MM.1S (cell line): Measurements from ENCODE around the gene RICTOR.
A peak's percentile ranks its signal among the peaks of the same experiment; 100 is the strongest.

Experiments
- DNase-seq: peaks from one replicate; pipeline ENCODE4 v3.0.0-alpha.2; 2015
- H2AFZ ChIP-seq: fragments of 300-600 bp; sonication (generic); 2 replicates; pipeline ENCODE4 v1.6.0; 2016; ENCODE audit warnings: antibody characterized with exemption, low read length
- H3F3A ChIP-seq: fragments of 300-600 bp; sonication (generic); 2 replicates; pipeline ENCODE4 v1.6.1; 2016; ENCODE audit warnings: mild to moderate bottlenecking, antibody characterized with exemption, low read length, moderate library complexity, mixed read lengths; ENCODE audit not compliant: insufficient read depth
- H3K27ac ChIP-seq: fragments of 300-600 bp; sonication (generic); 2 replicates; pipeline ENCODE4 v1.5.1; 2016; ENCODE audit warnings: mild to moderate bottlenecking, low read length
- H3K27me3 ChIP-seq: fragments of 300-600 bp; sonication (generic); replicated peaks from 2 replicates; pipeline ENCODE4 v1.6.0; 2016; ENCODE audit warnings: low read length; ENCODE audit not compliant: insufficient read depth
- H3K36me3 ChIP-seq: fragments of 300-600 bp; sonication (generic); replicated peaks from 2 replicates; pipeline ENCODE4 v1.6.1; 2016; ENCODE audit warnings: mild to moderate bottlenecking, low read length, mixed read lengths; ENCODE audit not compliant: insufficient read depth
- H3K4me1 ChIP-seq: fragments of 300-600 bp; sonication (generic); 2 replicates; pipeline ENCODE4 v1.6.1; 2016; ENCODE audit warnings: low read length, mixed read lengths
- H3K4me2 ChIP-seq: fragments of 300-600 bp; sonication (generic); 2 replicates; pipeline ENCODE4 v1.6.0; 2016; ENCODE audit warnings: low read depth, low read length
- H3K4me3 ChIP-seq: fragments of 300-600 bp; sonication (generic); 2 replicates; pipeline ENCODE4 v1.5.1; 2016; ENCODE audit warnings: low read length, mixed read lengths
- H3K79me2 ChIP-seq: fragments of 300-600 bp; sonication (generic); 2 replicates; pipeline ENCODE4 v1.6.1; 2016; ENCODE audit warnings: mixed run types, low read length, mixed read lengths
- H3K9ac ChIP-seq: fragments of 300-600 bp; sonication (generic); 2 replicates; pipeline ENCODE4 v1.6.1; 2016; ENCODE audit warnings: low read length, mixed read lengths
- H3K9me2 ChIP-seq: fragments of 300-600 bp; sonication (generic); replicated peaks from 2 replicates; pipeline ENCODE4 v1.6.1; 2016; ENCODE audit warnings: mild to moderate bottlenecking, low read length, mixed read lengths; ENCODE audit not compliant: insufficient read depth
- H3K9me3 ChIP-seq: fragments of 300-600 bp; sonication (generic); replicated peaks from 2 replicates; pipeline ENCODE4 v1.6.1; 2016; ENCODE audit warnings: mild to moderate bottlenecking, low read length, mixed read lengths; ENCODE audit not compliant: insufficient read depth
- H4K20me1 ChIP-seq: fragments of 300-600 bp; sonication (generic); 2 replicates; pipeline ENCODE4 v1.6.1; 2016; ENCODE audit warnings: mild to moderate bottlenecking, low read length, moderate library complexity, mixed read lengths; ENCODE audit not compliant: insufficient read depth
- EZH2 ChIP-seq: fragments of 300-600 bp; sonication (generic); optimal IDR thresholded peaks from 2 replicates; pipeline ENCODE3; 2017; ENCODE audit warnings: low read depth, mild to moderate bottlenecking, antibody characterized with exemption, low read length, mixed read lengths
- EZH2phosphoT487 ChIP-seq: fragments of 300-600 bp; sonication (generic); IDR thresholded peaks from 2 replicates; pipeline ENCODE4 v1.6.1; 2018; ENCODE audit warnings: antibody characterized with exemption, low read length
- TF ChIP-seq, protein P1 (sequence below): fragments of 300-600 bp; sonication (generic); IDR thresholded peaks from 2 replicates; pipeline ENCODE4 v1.5.1; 2016; ENCODE audit warnings: antibody characterized with exemption, low read length, mixed read lengths

RICTOR gene

DNA sequence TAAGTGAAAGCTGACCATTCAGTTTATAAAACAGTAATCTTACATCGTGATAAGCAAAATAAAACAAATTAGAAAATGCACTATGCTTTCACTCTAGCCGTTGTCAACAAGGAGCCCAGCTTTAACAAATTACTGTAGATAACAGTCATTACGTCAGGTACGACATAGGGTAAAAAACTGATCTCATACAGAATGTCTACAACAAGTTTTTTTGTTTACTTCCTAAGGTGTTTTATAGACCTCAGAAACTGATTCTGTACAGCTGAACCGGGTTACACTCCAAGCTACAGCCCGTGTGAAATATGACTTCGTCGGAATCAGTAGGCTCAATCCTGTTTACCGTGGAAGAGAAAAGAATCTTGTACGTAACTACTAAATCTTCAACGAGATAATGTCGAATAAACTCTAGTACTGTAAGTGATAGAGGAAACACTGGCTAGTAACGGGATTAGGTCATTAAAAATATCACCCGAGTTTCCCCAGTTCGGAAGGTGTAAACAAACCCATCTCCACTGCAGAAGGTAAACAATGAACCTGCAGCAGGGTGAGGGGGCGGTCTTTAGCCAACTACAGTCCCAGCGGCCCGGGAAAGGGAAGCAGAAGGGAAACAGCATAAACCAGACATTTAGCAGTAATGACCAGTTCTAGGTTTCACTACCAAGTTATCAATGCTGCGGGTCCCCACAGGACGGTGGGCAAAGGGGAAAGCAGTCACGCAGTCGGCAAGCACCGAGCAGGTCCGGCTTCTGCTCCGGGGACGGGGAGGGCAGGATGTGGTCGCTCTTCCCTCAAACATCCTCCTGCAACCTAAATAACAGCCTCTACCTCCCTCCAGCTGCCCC lies 1.1 kb downstream of the RICTOR start:
- Histone ChIP-seq H3K9me2 (no peaks in the 10 kb centered on the region), H2AFZ (peak overlapping the region; percentile 59), H3K79me2 (peaks cover 67% of the 10 kb centered on the region), H3K36me3 (no peaks in the 10 kb centered on the region), H3K27ac (peak overlapping the region; percentile 97), H4K20me1 (peaks cover 20% of the 10 kb centered on the region; the same call in 1 of the 2 replicates), H3K9ac (peak overlapping the region; percentile 96), H3K4me3 (peak overlapping the region; percentile 94), H3K4me1 (peaks cover 15% of the 10 kb centered on the region), H3K9me3 (no peaks in the 10 kb centered on the region), H3K4me2 (peak overlapping the region; percentile 86), H3F3A (peaks cover 34% of the 10 kb centered on the region), H3K27me3 (no peaks in the 10 kb centered on the region)
- TF ChIP-seq, protein P1, sequence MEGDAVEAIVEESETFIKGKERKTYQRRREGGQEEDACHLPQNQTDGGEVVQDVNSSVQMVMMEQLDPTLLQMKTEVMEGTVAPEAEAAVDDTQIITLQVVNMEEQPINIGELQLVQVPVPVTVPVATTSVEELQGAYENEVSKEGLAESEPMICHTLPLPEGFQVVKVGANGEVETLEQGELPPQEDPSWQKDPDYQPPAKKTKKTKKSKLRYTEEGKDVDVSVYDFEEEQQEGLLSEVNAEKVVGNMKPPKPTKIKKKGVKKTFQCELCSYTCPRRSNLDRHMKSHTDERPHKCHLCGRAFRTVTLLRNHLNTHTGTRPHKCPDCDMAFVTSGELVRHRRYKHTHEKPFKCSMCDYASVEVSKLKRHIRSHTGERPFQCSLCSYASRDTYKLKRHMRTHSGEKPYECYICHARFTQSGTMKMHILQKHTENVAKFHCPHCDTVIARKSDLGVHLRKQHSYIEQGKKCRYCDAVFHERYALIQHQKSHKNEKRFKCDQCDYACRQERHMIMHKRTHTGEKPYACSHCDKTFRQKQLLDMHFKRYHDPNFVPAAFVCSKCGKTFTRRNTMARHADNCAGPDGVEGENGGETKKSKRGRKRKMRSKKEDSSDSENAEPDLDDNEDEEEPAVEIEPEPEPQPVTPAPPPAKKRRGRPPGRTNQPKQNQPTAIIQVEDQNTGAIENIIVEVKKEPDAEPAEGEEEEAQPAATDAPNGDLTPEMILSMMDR: no peak
- TF ChIP-seq EZH2phosphoT487 (no peak), EZH2 (no peak)
- peak; percentile 60 for DNase-seq

DNA sequence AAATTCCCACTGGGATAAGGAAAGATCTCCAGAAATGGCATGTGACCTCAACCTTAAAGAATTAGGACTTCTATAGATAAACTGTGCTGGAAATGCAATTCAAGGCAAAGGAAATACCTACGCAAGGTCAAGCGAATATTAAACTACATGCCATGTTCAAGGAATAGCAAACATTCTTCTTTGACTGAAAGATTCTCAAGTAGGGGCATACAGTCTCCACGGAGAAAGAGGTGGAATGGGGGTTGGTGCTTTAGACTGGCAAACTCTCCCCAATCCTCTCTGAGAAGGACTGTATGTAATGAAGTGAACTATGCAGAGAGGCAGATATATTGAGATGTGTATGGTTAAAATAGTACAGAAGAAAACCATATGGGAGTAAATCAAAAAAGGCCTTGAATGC lies 6.1 kb downstream of the RICTOR start:
- Histone ChIP-seq H2AFZ (no peak overlapping the region), H3K27ac (no peak overlapping the region), H3K9me3 (no peaks in the 10 kb centered on the region), H3K27me3 (no peaks in the 10 kb centered on the region), H3K79me2 (peaks cover 99% of the 10 kb centered on the region), H3F3A (peaks cover 4% of the 10 kb centered on the region), H4K20me1 (peaks cover 19% of the 10 kb centered on the region; the same call in 1 of the 2 replicates), H3K9me2 (no peaks in the 10 kb centered on the region), H3K36me3 (0 out of 2 replicates have a peak, but pooled peaks cover 5% of the 10 kb centered on the region), H3K4me3 (no peak overlapping the region), H3K9ac (no peak overlapping the region), H3K4me2 (no peak overlapping the region), H3K4me1 (peaks cover 8% of the 10 kb centered on the region)
- DNase-seq: no peak
- TF ChIP-seq EZH2phosphoT487 (no peak), EZH2 (no peak)
- TF ChIP-seq, protein P1: no peak

DNA sequence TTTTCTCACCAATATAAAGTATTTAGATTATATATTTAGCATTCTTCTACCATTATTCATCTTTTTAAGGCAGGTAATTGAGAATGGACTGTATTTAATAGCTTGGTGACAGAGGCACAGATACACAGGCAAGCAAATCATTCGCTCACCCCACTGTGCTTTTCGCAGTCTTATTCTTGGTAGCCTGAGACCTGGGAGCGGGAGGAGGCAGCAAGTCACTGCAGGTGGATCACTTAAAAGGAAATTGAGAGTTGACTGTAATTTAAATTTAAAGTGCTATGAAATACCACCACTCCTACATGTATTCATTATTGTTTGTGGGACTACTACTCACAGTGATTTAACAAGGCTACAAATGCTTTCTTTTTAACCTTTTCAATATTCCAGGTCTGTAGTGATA lies 9.7 kb downstream of the RICTOR start:
- no peaks in the 10 kb centered on the region for H3F3A ChIP-seq
- no peak overlapping the region for H3K4me3 ChIP-seq
- H3K9me3 ChIP-seq: no peaks in the 10 kb centered on the region
- H3K27ac ChIP-seq: no peak overlapping the region
- no peaks in the 10 kb centered on the region for H3K4me1 ChIP-seq
- no peaks in the 10 kb centered on the region for H3K9me2 ChIP-seq
- no peak overlapping the region for H3K9ac ChIP-seq
- H2AFZ ChIP-seq: no peak overlapping the region
- H4K20me1 ChIP-seq: no peaks in the 10 kb centered on the region
- DNase-seq: no peak
- H3K36me3 ChIP-seq: 0 out of 2 replicates have a peak, but pooled peaks cover 5% of the 10 kb centered on the region
- peaks cover 100% of the 10 kb centered on the region for H3K79me2 ChIP-seq
- no peak overlapping the region for H3K4me2 ChIP-seq
- H3K27me3 ChIP-seq: no peaks in the 10 kb centered on the region
- no peak for TF ChIP-seq EZH2
- TF ChIP-seq, protein P1: no peak
- TF ChIP-seq EZH2phosphoT487: no peak
